ENCODE measurements around the gene NFIC. TPM values are rescaled to one million over a fixed set of nuclear protein-coding genes. Genes with fewer than 3 reads are reported as not detected.
A peak's percentile ranks its signal among the peaks of the same experiment; 100 is the strongest.

Gene NFIC
- total RNA-seq, 1 experiment from 2014 or later, result 75.6 TPM

DNA sequence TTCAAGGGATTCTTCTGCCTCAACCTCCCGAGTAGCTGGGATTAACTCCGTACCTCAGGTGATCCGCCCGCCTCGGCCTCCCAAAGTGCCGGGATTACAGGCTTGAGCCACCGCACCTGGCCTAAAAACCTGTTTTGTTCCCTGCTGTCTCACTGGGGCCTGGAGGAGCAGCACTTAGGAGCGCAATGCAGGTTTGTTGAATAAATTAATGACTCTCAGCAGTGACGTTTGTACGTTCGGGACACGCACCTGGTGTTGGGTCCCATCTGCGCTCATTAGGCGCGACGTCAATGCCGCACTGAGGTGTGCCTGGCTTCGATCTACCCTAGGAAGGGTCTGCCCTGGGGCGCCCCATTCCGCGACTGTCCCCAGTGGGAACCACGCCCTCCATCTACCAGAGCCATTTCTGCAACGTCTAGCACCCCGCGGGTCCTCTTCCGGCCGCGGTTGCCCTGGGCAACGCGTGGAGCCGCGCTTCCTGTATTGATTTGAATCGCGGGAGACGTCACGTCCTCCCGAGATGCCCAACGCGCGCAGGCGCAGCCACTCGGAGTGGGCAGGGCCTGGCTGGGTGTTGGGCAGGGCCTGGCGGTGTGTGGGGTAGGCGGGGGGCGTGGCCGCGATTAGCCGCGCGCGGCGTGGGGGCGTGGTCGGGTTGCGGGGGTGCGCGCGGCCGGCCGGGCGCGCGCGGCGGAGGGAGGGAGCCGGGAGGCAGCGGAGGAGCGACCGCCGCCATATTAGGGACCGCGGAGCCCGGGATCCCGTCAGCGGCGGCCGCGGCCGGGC is 139.4 kb downstream of the NFIC start, which contains the start of gene FZR1:
Gene FZR1 (plus strand): TSS at position 714 of the 786 bp plus-strand sequence. CDS start 16,679 bp downstream, outside the sequence.
- DNase-seq, result peak; percentile 89 to 97
- no peaks in the 10 kb centered on the region for H3K9me2 ChIP-seq (ENCODE audit: insufficient read depth)
- H3K27me3 ChIP-seq (ENCODE audit: insufficient read depth, low read depth), result no peaks in the 10 kb centered on the region
- 0 out of 2 replicates have a peak, but pooled peaks cover 10% of the 10 kb centered on the region for H3K4me1 ChIP-seq (replicated peaks; ENCODE audit: insufficient read depth)
- peaks cover 16% of the 10 kb centered on the region for H4K20me1 ChIP-seq (ENCODE audit: insufficient read depth)
- peak within 1 kb of the TSS; percentile 82 for H3K4me2 ChIP-seq
- ChIA-PET POLR2A (ENCODE audit: unreplicated experiment) (interaction anchor here (0.6 kb wide), 1 partner anchor 221 kb away, joined by 4 read pairs; no protein-coding TSS in a partner anchor), CTCF (no interaction called here)
- H3K9me3 ChIP-seq (ENCODE audit: insufficient read depth, low read depth), result no peaks in the 10 kb centered on the region
- TSS peak; percentile 92 for BruUV-seq (replicated peaks)
- H3K27ac ChIP-seq, result peak within 1 kb of the TSS; percentile 90
- intact Hi-C loops (cut with micrococcal nuclease; ENCODE audit: unreplicated experiment), result no loop called here
- peak within 1 kb of the TSS; percentile 68 for H3K4me3 ChIP-seq
- H3K36me3 ChIP-seq (ENCODE audit: low read depth), result no peaks in the 10 kb centered on the region
- TF ChIP-seq, protein P1, sequence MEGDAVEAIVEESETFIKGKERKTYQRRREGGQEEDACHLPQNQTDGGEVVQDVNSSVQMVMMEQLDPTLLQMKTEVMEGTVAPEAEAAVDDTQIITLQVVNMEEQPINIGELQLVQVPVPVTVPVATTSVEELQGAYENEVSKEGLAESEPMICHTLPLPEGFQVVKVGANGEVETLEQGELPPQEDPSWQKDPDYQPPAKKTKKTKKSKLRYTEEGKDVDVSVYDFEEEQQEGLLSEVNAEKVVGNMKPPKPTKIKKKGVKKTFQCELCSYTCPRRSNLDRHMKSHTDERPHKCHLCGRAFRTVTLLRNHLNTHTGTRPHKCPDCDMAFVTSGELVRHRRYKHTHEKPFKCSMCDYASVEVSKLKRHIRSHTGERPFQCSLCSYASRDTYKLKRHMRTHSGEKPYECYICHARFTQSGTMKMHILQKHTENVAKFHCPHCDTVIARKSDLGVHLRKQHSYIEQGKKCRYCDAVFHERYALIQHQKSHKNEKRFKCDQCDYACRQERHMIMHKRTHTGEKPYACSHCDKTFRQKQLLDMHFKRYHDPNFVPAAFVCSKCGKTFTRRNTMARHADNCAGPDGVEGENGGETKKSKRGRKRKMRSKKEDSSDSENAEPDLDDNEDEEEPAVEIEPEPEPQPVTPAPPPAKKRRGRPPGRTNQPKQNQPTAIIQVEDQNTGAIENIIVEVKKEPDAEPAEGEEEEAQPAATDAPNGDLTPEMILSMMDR (conservative IDR thresholded peaks at IDR 0.05), result no peak; the same call in 1 of the 2 replicates
- no peak for TF ChIP-seq EZH2 (IDR thresholded peaks at IDR 0.05; ENCODE audit: low read depth)
- peaks cover 12% of the 10 kb centered on the region; the same call in 1 of the 2 replicates for H3F3A ChIP-seq (ENCODE audit: insufficient read depth, low read depth)
- peaks cover 39% of the 10 kb centered on the region for H3K79me2 ChIP-seq (ENCODE audit: low read depth)
- peak within 1 kb of the TSS; percentile 86 for H2AFZ ChIP-seq

DNA sequence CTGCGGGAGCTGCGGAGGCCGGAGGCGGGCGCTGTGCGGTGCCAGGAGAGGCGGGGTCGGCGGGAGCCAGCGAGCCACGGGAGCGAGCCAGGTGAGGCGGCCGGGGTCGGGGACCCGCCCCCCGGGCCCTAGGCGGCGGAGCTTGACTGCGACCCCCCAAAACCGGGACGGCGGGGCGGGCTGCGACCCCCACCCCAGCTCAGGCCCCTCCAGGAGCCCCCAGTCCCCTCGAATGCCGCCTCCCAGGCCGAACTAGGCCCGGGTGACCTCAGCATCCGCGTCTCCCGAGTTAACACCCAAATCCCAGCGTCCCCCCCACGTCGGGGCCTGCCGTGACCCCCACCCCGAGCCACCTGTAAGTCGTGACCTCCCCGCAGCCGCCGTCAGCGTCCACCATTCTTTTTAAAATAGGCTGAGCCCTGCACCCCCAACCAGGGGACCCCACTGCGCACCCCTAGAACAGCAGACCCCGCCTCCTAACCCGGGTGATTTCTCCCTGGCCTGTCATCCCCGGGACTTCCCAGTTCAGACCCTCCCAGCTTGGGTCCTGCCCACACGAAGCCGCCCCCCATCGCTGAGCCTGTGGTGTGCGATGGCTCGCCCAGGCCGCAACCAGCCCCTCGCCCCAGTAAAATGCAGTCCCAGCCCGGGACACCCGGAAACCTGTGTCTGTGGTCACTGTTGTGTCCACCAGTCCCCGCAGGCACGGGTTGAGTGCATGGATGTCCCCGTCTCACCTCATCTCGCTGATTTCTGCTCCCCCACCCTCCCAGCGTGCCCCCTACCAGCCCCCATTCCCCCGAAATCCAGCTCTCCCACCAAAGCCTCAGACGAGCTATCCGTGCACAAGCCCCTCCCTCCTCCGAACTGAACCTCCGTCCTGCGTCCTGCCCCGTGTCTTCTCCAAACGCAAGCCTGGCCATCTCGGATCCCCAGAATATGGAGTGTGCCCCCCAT is 140.3 kb downstream of the NFIC start:
- Histone ChIP-seq H2AFZ (peak overlapping the region; percentile 70), H4K20me1 (ENCODE audit: insufficient read depth) (peaks cover 16% of the 10 kb centered on the region), H3K27me3 (ENCODE audit: insufficient read depth, low read depth) (no peaks in the 10 kb centered on the region), H3K4me3 (peak overlapping the region; percentile 68), H3K4me2 (peak overlapping the region; percentile 82), H3K4me1 (replicated peaks; ENCODE audit: insufficient read depth) (0 out of 2 replicates have a peak, but pooled peaks cover 10% of the 10 kb centered on the region), H3F3A (ENCODE audit: insufficient read depth, low read depth) (peaks cover 12% of the 10 kb centered on the region; the same call in 1 of the 2 replicates), H3K9me2 (ENCODE audit: insufficient read depth) (no peaks in the 10 kb centered on the region), H3K27ac (no peak overlapping the region), H3K36me3 (ENCODE audit: low read depth) (no peaks in the 10 kb centered on the region), H3K9me3 (ENCODE audit: insufficient read depth, low read depth) (no peaks in the 10 kb centered on the region), H3K79me2 (ENCODE audit: low read depth) (peaks cover 48% of the 10 kb centered on the region)
- no peak for DNase-seq
- ChIA-PET POLR2A (ENCODE audit: unreplicated experiment) (interaction anchor here (0.7 kb wide), 1 partner anchor 230 kb away, joined by 3 read pairs; no protein-coding TSS in a partner anchor), CTCF (interaction anchor here (0.6 kb wide), 2 partner anchors 202 to 619 kb away, joined by 3 read pairs; no protein-coding TSS in a partner anchor)
- no TSS peak for BruUV-seq (replicated peaks)
- TF ChIP-seq EZH2 (IDR thresholded peaks at IDR 0.05; ENCODE audit: low read depth), result no peak
- TF ChIP-seq, protein P1 (conservative IDR thresholded peaks at IDR 0.05), result no peak
- intact Hi-C loops (cut with micrococcal nuclease; ENCODE audit: unreplicated experiment), result no loop called here
